Measurements from ENCODE around the gene ASPSCR1. TPM values are rescaled to one million over a fixed set of nuclear protein-coding genes. Genes with fewer than 3 reads are reported as not detected.
A peak's percentile ranks its signal among the peaks of the same experiment; 100 is the strongest.
"Not testable (repeated sequence)": the region's sequence is repeated elsewhere in the genome, so short reads cannot be mapped to it uniquely, and the experiment has no call there.

ASPSCR1 gene
- total RNA-seq, 2 donors from 2014 or later, result 16.9 to 24.4 TPM

GRCh38 chr17:82038796-82039409, 61.5 kb downstream of the ASPSCR1 start:
- not testable (repeated sequence) for ATAC-seq, DNase-seq
- intact Hi-C loops (cut with DNase I), result loop anchor here in 1 of 2 donors (5.0 kb wide), 1 partner anchor 58 kb away; the partner anchor contains the start of gene FASN

- intact Hi-C loops (cut with DNase I), result loop anchor here in 1 of 2 donors (5.0 kb wide), 1 partner anchor 58 kb away; the partner anchor contains the start of gene FASN
- ATAC-seq (no peak), DNase-seq (no peak)
These were observed 62.4 kb downstream of the ASPSCR1 start for GRCh38 chr17:82039695-82040299.

- DNase-seq, result no peak
These were observed 63.9 kb downstream of the ASPSCR1 start for GRCh38 chr17:82041144-82041814.

DNA sequence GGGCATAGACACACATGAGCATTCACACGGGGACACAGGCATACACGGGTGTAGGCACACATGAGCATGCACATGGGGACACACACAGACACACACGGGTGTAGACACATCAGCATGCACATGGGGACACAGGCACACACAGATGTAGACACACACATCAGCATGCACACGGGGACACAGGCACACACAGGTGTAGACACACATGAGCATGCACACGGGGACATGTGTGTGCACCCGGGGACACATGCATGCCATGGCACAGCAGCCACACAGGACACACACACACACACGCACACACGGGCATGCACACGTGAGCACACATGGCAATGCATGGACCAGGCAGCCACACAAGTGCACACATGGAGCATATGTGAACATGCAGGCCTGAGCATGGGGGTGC, 65.2 kb downstream of the ASPSCR1 start:
- intact Hi-C loops (cut with DNase I), result no loop called here
- ATAC-seq, result no peak
- DNase-seq, result no peak

More at GRCh38 chr17:82041144-82041814, 63.9 kb downstream of the ASPSCR1 start:
- intact Hi-C loops (cut with DNase I), result no loop called here
- ATAC-seq, result no peak

DNA sequence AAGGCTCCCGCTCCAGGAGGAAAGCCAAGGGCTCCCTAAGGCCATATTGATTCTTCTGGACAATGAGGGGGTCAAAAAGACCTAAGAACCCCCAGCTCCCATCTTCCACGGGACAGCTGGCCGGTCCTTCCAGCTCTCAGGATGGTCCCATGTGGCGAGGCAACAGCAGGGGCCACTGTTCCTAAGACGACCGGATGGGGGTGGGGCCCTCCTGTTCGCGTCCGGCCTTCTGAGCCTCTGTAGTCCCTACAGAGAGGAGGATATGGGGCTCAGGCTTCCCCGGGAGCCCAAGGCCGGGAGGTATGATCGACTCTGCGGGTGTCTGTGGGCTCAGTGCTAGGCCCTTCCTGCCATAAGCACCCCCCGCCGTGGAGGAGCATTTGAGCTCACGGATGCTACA, 66.1 kb downstream of the ASPSCR1 start:
- ATAC-seq (no peak), DNase-seq (no peak)
- intact Hi-C loops (cut with DNase I), result no loop called here

- intact Hi-C loops (cut with DNase I), result no loop called here
- ATAC-seq (no peak), DNase-seq (no peak)
These were observed 68.6 kb downstream of the ASPSCR1 start for GRCh38 chr17:82045936-82046484.

DNA sequence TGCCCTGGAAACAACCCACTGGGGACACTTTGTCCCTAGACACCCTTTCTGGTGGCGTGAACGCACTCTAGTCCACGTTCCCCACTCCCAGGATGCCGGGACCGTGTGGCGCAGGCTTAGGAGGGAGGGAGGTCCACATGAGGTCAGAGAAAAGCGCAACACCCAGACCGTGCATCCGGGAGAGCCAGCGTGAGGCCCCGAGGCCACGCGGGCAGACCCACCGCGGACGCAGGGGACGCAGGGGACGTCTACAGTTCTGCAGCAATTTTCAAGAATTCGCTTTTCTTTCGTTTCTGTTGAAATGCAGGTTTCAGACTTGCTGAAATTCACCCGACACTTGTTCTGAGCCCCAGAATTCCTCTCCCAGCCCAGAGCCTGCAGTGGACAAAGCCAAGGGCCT, 69.5 kb downstream of the ASPSCR1 start:
- ATAC-seq (no peak), DNase-seq (no peak)
- intact Hi-C loops (cut with DNase I), result no loop called here

DNA sequence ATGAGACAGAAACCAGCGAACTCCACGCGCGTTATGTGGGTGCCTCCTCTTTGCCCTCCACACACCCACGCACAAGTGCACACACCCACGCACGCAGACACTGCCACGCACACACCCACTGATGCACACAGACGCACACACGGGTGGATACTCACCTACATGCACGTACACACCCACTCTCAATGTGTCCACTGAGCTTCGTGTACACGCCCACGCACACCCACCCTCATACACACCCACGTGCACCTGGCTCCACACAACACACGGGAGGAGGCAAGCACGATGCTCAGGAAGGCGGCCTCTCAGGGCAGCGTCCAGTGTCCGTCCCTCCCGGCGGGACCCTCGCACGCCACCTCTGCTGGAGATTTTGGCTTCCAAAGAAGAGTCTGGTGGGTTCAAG, 70.0 kb downstream of the ASPSCR1 start:
- no peak for DNase-seq
- ATAC-seq, result no peak
- intact Hi-C loops (cut with DNase I), result no loop called here

DNA sequence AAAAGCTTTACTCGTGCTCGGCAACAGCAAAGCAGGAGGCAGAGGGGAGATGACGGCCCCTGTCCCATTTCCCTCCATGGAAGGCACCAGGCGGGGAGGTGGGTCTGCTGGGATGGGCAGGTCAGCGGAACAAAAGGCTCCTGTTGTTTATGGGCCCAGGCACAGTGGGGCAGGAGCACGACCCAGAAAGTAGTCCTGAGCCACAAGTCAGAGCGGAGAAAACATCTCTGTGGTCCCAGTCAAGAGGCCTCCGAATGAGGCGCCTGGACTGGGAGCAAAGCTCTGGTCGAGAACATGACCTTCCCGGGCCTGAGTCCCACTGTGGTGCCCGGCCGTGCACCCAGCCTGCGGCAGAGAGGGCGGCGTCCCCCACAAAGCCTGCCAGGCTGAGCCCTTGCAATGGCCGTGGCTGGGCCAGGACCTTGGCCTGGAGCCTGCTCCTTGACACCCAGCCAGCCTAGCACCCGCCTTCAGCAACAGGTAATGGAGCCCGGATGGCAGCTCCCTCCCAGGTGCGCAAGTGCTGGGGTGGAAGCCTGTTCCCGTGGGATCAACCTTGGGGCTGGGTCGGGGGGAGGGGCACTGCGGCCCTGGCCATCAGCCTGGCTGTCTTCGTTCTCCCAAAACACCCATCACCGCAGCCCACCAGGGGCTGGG, 70.6 kb downstream of the ASPSCR1 start:
- ATAC-seq (no peak), DNase-seq (no peak)
- intact Hi-C loops (cut with DNase I), result no loop called here

- intact Hi-C loops (cut with DNase I), result no loop called here
- DNase-seq (no peak), ATAC-seq (no peak)
These were observed 71.1 kb downstream of the ASPSCR1 start for GRCh38 chr17:82048571-82048971.

- intact Hi-C loops (cut with DNase I), result no loop called here
- ATAC-seq, result no peak
- no peak for DNase-seq
These were observed 71.7 kb downstream of the ASPSCR1 start for GRCh38 chr17:82049106-82049505.

DNA sequence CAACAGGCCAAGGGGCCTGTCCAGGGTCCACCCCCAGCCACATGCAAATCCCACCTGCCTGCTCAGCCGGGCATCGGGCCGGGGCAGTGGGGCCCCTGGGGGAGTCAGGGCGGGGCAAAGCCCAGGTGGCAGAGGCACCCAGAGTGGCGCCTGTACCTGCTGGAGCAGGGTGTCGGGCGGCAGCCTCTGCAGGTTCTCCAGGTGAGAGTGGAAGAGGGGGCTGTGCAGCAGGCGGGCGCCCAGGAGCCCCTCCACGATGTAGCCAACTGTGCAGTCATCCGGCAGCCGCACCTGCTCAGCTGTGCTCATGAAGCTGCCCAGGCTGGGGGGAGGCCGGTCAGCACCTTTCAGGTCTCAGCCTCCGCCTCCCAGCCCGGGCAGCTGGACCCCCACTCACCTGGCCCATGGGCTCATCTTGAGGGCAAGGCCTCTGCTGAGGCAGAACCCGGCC, 72.1 kb downstream of the ASPSCR1 start:
- no peak for ATAC-seq
- intact Hi-C loops (cut with DNase I), result no loop called here
- peak; percentile 21 for DNase-seq

GRCh38 chr17:82050152-82050760, 72.8 kb downstream of the ASPSCR1 start:
- intact Hi-C loops (cut with DNase I), result no loop called here
- DNase-seq (no peak), ATAC-seq (no peak)

DNA sequence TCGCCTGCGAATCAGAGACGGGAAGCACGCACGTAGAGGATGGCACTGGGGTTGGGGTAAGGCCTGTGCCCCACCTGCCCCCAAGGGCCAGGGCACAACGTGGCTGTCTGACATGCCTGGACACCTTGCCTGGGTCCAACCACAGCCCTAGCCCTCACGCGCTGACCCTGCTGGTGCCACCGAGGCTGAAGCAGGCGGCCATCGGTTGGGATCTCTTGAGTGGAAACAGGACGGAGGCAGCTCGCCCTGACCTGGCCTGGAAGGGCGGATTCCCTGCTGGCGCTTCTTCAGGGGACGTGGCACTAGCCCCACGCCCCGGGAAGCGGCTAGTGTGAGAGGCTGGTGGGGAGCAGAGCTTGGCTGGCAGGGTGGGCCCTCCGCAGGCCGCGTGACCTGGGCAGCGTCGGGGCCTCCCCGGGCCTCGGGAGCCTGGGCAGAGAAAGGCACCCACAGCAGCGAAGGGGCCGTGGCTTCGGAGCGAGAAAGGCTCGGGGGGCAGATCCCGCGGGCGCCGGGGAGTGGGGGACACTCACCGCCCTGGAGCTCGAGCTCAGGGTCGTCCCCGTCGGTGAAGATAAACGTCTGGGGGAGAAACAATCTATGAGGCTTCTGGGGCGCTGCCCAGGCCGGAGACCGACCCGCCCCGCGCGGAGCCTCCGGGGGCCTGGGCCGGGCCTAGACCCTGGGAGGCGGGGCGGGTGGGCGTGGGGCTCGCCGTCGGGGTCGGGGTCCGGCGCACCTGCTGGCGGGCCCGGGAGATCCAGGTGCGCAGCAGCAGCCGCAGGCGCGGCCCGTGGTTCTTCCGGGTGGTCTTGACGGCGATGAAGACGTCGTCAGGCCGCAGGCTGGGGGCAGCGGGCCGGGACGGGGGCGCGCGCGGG, 73.6 kb downstream of the ASPSCR1 start:
- intact Hi-C loops (cut with DNase I), result no loop called here
- peak; percentile 20 to 24 for ATAC-seq
- peak; percentile 37 for DNase-seq

- peak; percentile 86 for DNase-seq
- ATAC-seq, result peak; percentile 63 to 84
- intact Hi-C loops (cut with DNase I), result no loop called here
These were observed 74.6 kb downstream of the ASPSCR1 start, which contains the start of the genes GPS1 and RFNG for GRCh38 chr17:82051776-82052637. Gene GPS1, plus strand, starts transcription at chr17:82051898. Its CDS starts 34 bp downstream, at chr17:82051932. Gene RFNG, minus strand, starts transcription at chr17:82051811. Its CDS starts 45 bp downstream, at chr17:82051766.

GRCh38 chr17:82052638-82053059, 75.2 kb downstream of the ASPSCR1 start:
- peak; percentile 16 for DNase-seq
- intact Hi-C loops (cut with DNase I), result no loop called here
- ATAC-seq, result no peak

DNA sequence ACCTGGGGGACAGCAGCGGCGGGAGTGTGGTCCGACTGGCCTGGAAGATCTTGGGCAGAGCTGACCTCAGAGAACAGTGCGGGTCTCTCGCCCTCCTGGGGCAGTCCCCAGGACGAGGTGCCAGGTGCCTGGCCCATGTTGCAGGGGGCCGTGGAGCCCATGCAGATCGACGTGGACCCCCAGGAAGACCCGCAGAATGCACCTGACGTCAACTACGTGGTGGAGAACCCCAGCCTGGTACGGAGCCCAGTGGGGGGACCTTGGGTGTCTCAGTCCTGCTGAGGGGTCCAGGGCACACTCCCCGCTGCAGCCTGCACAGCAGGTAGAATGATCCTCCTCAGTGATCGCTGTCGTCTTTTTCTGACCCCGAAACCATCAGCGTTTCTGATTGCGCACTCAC, 75.7 kb downstream of the ASPSCR1 start:
- intact Hi-C loops (cut with DNase I), result no loop called here
- ATAC-seq (no peak), DNase-seq (peak; percentile 13)
